Spinal cord (tissue), 4 donors: ENCODE data around the gene SCAND1. TPM values are rescaled to one million over a fixed set of nuclear protein-coding genes. Genes with fewer than 3 reads are reported as not detected.

Experiments used
- polyA plus RNA-seq, 2 donors: library from polyadenylated mRNA; unstranded; fragments of 120-200 nt; gene quantifications; one replicate each; pipeline ENCODE4 v1.2.1, GENCODE V29; 2013; ENCODE audit not compliant: insufficient read length in 2 of 2
- small RNA-seq: library from RNA; depleted of rRNA; stranded (forward); fragments of <200 nt; gene quantifications from one replicate; pipeline ENCODE3, GENCODE V24; 2014; ENCODE audit warnings: low replicate concordance
- total RNA-seq, 2 donors: library from RNA; depleted of rRNA in 1 of 2; stranded (reverse); fragments of 120-200 nt in 1 of 2; fragments of >200 nt in 1 of 2; gene quantifications; one replicate each; pipeline versions ENCODE4 v1.2.3 to v1.2.4, GENCODE V29; 2013 to 2014

The SCAND1 gene
- total and polyA plus RNA-seq, 4 donors: 22.3 to 80.6 (median 67.9) TPM

Small RNA genes lying within 50 kb of the gene (small RNA-seq; reads per million reads assigned to genes)
- not detected for gene RNU6-937P

Other genes with a start within 250 kb of the SCAND1 start
- 100 to 1,000 TPM; 382 to 441 TPM for gene RBM39, start 212.2 kb downstream of the SCAND1 start, total RNA-seq
- 100 to 1,000 TPM; 289 to 322 TPM for gene RBM39, start 212.2 kb downstream of the SCAND1 start, polyA plus RNA-seq
- 10 to 100 TPM; 31.0 to 35.8 TPM for gene PHF20, start 182.5 kb downstream of the SCAND1 start, total RNA-seq
- gene PHF20, start 182.5 kb downstream of the SCAND1 start, polyA plus RNA-seq: 10 to 100 TPM; 31.0 to 38.7 TPM
- 1 to 10 TPM; 3.2 to 9.8 TPM for gene CNBD2, start 14.1 kb upstream of the SCAND1 start, total RNA-seq
- gene CNBD2, start 14.1 kb upstream of the SCAND1 start, polyA plus RNA-seq: 1 to 10 TPM in 1 of 2 donors, under 1 TPM in 1; 0.41 to 1.0 TPM
- 100 to 1,000 TPM in 1 of 2 donors, 10 to 100 TPM in 1; 57.6 to 152 TPM for gene EPB41L1, start 200.2 kb upstream of the SCAND1 start, total RNA-seq
- gene EPB41L1, start 200.2 kb upstream of the SCAND1 start, polyA plus RNA-seq: 100 to 1,000 TPM; 147 to 163 TPM